IMR-90 (cell line): ENCODE data around the gene LY6G5C.

Source experiments
- BHLHE40 ChIP-seq: fragments of 150-350 bp; IDR thresholded peaks from 2 replicates; pipeline ENCODE4 v1.6.1; 2016; ENCODE audit warnings: mild to moderate bottlenecking, low read depth, low read length
- CHD1 ChIP-seq: IDR thresholded peaks from 2 replicates; pipeline ENCODE4 v1.6.1; 2012; ENCODE audit warnings: low read depth, low read length, improper control_type of control experiment
- FOS ChIP-seq: fragments of 150-350 bp; IDR thresholded peaks from 2 replicates; pipeline ENCODE4 v1.6.1; 2016; ENCODE audit warnings: low read depth, low read length
- MAFK ChIP-seq: IDR thresholded peaks from 2 replicates; pipeline ENCODE4 v1.6.1; 2012; ENCODE audit warnings: low read depth, low read length, improper control_type of control experiment
- MAZ ChIP-seq: IDR thresholded peaks from 2 replicates; pipeline ENCODE4 v1.6.1; 2012; ENCODE audit warnings: low read depth, mild to moderate bottlenecking, low read length, improper control_type of control experiment, moderate library complexity, borderline replicate concordance
- MXI1 ChIP-seq: IDR thresholded peaks from 2 replicates; pipeline ENCODE4 v1.6.1; 2012; ENCODE audit warnings: low read depth, mild to moderate bottlenecking, low read length, moderate library complexity, borderline replicate concordance
- NFE2L2 ChIP-seq: fragments of 150-350 bp; IDR thresholded peaks from 2 replicates; pipeline ENCODE4 v1.6.1; 2016; ENCODE audit warnings: low read depth, mild to moderate bottlenecking, low read length
- POLR2A ChIP-seq: IDR thresholded peaks from 2 replicates; pipeline ENCODE4 v1.6.1; 2012; ENCODE audit warnings: mild to moderate bottlenecking, low read depth, low read length
- RAD21 ChIP-seq: IDR thresholded peaks from 2 replicates; pipeline ENCODE4 v1.6.1; 2012; ENCODE audit warnings: low read length, improper control_type of control experiment
- RCOR1 ChIP-seq: IDR thresholded peaks from 2 replicates; pipeline ENCODE4 v1.6.1; 2012; ENCODE audit warnings: mild to moderate bottlenecking, low read length, improper control_type of control experiment; ENCODE audit not compliant: insufficient replicate concordance
- SMC3 ChIP-seq: fragments of 150-350 bp; IDR thresholded peaks from 2 replicates; pipeline ENCODE4 v1.6.1; 2016; ENCODE audit warnings: low read depth, mild to moderate bottlenecking, antibody characterized with exemption, low read length, moderate library complexity
- TF ChIP-seq, protein P1 (sequence below): conservative IDR thresholded peaks from 2 replicates; pipeline ENCODE4 v1.5.1; 2012; ENCODE audit warnings: mild to moderate bottlenecking, low read depth, low read length, improper control_type of control experiment
- TF ChIP-seq, protein P2 (sequence below): fragments of 150-350 bp; IDR thresholded peaks from 2 replicates; pipeline ENCODE4 v1.6.1; 2017; ENCODE audit warnings: mild to moderate bottlenecking, antibody characterized with exemption, low read length, low read depth

DNA sequence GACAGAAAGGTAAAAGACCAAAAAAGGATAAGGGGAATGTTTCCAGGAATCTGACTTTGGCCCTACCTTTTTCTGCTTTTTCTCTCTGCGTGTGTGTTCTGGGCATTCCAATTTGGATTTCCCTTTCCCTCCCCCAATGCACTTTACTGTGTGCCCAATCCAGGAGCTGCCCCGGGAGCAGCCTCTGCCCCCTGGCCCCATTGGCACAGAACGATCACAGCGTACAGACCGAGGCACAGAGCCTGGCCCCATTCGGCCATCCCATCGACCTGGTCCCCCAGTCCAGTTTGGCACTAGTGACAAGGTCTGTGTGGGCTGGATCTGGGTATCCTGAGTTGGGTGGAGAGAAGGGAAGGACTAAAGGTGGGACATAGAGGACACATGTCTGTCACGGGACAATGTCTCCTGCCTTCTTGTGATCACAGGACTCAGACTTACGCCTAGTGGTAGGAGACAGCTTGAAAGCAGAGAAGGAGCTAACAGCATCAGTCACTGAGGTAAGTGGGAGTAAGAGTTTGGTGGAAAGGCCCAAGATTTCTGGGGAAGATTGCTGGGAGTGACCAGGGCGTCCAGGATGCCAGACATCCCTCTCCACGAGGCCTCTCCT lies 45.8 kb downstream of the LY6G5C start:
- TF ChIP-seq FOS (no peak), POLR2A (no peak), RAD21 (no peak), NFE2L2 (no peak), MAFK (no peak), SMC3 (no peak), MAZ (no peak), BHLHE40 (no peak), CHD1 (no peak), RCOR1 (no peak), MXI1 (no peak)
- TF ChIP-seq, protein P1, sequence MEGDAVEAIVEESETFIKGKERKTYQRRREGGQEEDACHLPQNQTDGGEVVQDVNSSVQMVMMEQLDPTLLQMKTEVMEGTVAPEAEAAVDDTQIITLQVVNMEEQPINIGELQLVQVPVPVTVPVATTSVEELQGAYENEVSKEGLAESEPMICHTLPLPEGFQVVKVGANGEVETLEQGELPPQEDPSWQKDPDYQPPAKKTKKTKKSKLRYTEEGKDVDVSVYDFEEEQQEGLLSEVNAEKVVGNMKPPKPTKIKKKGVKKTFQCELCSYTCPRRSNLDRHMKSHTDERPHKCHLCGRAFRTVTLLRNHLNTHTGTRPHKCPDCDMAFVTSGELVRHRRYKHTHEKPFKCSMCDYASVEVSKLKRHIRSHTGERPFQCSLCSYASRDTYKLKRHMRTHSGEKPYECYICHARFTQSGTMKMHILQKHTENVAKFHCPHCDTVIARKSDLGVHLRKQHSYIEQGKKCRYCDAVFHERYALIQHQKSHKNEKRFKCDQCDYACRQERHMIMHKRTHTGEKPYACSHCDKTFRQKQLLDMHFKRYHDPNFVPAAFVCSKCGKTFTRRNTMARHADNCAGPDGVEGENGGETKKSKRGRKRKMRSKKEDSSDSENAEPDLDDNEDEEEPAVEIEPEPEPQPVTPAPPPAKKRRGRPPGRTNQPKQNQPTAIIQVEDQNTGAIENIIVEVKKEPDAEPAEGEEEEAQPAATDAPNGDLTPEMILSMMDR: no peak
- TF ChIP-seq, protein P2, sequence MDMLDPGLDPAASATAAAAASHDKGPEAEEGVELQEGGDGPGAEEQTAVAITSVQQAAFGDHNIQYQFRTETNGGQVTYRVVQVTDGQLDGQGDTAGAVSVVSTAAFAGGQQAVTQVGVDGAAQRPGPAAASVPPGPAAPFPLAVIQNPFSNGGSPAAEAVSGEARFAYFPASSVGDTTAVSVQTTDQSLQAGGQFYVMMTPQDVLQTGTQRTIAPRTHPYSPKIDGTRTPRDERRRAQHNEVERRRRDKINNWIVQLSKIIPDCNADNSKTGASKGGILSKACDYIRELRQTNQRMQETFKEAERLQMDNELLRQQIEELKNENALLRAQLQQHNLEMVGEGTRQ: no peak
